ENCODE measurements around the gene LRRIQ1. TPM values are rescaled to one million over a fixed set of nuclear protein-coding genes. Genes with fewer than 3 reads are reported as not detected.

Gene LRRIQ1
- total RNA-seq, 2 donors from 2014 or later = 0.14 TPM; not detected in 1

GRCh38 chr12:85041395-85041794, 5.2 kb downstream of the LRRIQ1 start:
- no peak for DNase-seq (ENCODE audit: low spot score)
- intact Hi-C loops (cut with DNase I) = no loop called here

GRCh38 chr12:85043829-85044228, 7.7 kb downstream of the LRRIQ1 start:
- DNase-seq (ENCODE audit: low spot score) = no peak
- intact Hi-C loops (cut with DNase I) = no loop called here

GRCh38 chr12:85057370-85057963, 21.3 kb downstream of the LRRIQ1 start:
- intact Hi-C loops (cut with DNase I) = no loop called here
- no peak for DNase-seq (ENCODE audit: low spot score)

GRCh38 chr12:85058339-85058738, 22.2 kb downstream of the LRRIQ1 start:
- DNase-seq (ENCODE audit: low spot score) = no peak
- intact Hi-C loops (cut with DNase I) = no loop called here

GRCh38 chr12:85059594-85059993, 23.4 kb downstream of the LRRIQ1 start:
- DNase-seq (ENCODE audit: low spot score) = no peak
- intact Hi-C loops (cut with DNase I) = no loop called here

- intact Hi-C loops (cut with DNase I) = no loop called here
- no peak for DNase-seq (ENCODE audit: low spot score)
Measured at GRCh38 chr12:85060916-85061315, 24.8 kb downstream of the LRRIQ1 start.

- DNase-seq (ENCODE audit: low spot score) = no peak
- intact Hi-C loops (cut with DNase I) = no loop called here
Measured at GRCh38 chr12:85065837-85066482, 29.8 kb downstream of the LRRIQ1 start.

- intact Hi-C loops (cut with DNase I) = no loop called here
- DNase-seq (ENCODE audit: low spot score) = no peak
Measured at GRCh38 chr12:85072826-85073225, 36.7 kb downstream of the LRRIQ1 start.

GRCh38 chr12:85076688-85077430, 40.7 kb downstream of the LRRIQ1 start:
- DNase-seq (ENCODE audit: low spot score) = no peak
- intact Hi-C loops (cut with DNase I) = no loop called here

GRCh38 chr12:85085066-85085465, 48.9 kb downstream of the LRRIQ1 start:
- no peak for DNase-seq (ENCODE audit: low spot score)

GRCh38 chr12:85089792-85090191, 53.6 kb downstream of the LRRIQ1 start:
- intact Hi-C loops (cut with DNase I) = no loop called here
- no peak for DNase-seq (ENCODE audit: low spot score)

More at GRCh38 chr12:85085066-85085465, 48.9 kb downstream of the LRRIQ1 start:
- intact Hi-C loops (cut with DNase I) = no loop called here

GRCh38 chr12:85092814-85093370, 56.7 kb downstream of the LRRIQ1 start:
- intact Hi-C loops (cut with DNase I) = no loop called here
- no peak for DNase-seq (ENCODE audit: low spot score)

- intact Hi-C loops (cut with DNase I) = no loop called here
- no peak for DNase-seq (ENCODE audit: low spot score)
Measured at GRCh38 chr12:85095501-85095900, 59.4 kb downstream of the LRRIQ1 start.

- intact Hi-C loops (cut with DNase I) = no loop called here
- peak; percentile 16 for DNase-seq (ENCODE audit: low spot score)
Measured at GRCh38 chr12:85130646-85131045, 94.5 kb downstream of the LRRIQ1 start.

- DNase-seq (ENCODE audit: low spot score) = no peak
- intact Hi-C loops (cut with DNase I) = no loop called here
Measured at GRCh38 chr12:85138833-85139232, 102.7 kb downstream of the LRRIQ1 start.

GRCh38 chr12:85147331-85147730, 111.2 kb downstream of the LRRIQ1 start:
- DNase-seq (ENCODE audit: low spot score) = no peak
- intact Hi-C loops (cut with DNase I) = no loop called here

GRCh38 chr12:85152311-85152729, 116.2 kb downstream of the LRRIQ1 start:
- intact Hi-C loops (cut with DNase I) = no loop called here
- no peak for DNase-seq (ENCODE audit: low spot score)

- DNase-seq (ENCODE audit: low spot score) = no peak
- intact Hi-C loops (cut with DNase I) = no loop called here
Measured at GRCh38 chr12:85155791-85156190, 119.6 kb downstream of the LRRIQ1 start.

GRCh38 chr12:85156569-85156968, 120.4 kb downstream of the LRRIQ1 start:
- intact Hi-C loops (cut with DNase I) = no loop called here

GRCh38 chr12:85157035-85157603, 121.0 kb downstream of the LRRIQ1 start:
- DNase-seq (ENCODE audit: low spot score) = no peak
- intact Hi-C loops (cut with DNase I) = no loop called here

More at GRCh38 chr12:85156569-85156968, 120.4 kb downstream of the LRRIQ1 start:
- DNase-seq (ENCODE audit: low spot score) = no peak

Data from posterior vena cava (tissue), 2 donors.